H1 (cell line): ENCODE data around the gene ZFYVE27. TPM values are rescaled to one million over a fixed set of nuclear protein-coding genes. Genes with fewer than 3 reads are reported as not detected.

Experiments used
- CTCF ChIA-PET: fragments of 300-600 bp; sonication (Branson Sonifier 250); formaldehyde crosslinking; loops from one replicate; lab custom pipeline; 2021; ENCODE audit not compliant: partially characterized antibody; lab: Charles Lee
- POLR2A ChIA-PET: fragments of 300-600 bp; sonication (Branson Sonifier 250); formaldehyde crosslinking; loops from one replicate; lab custom pipeline; 2021; ENCODE audit warnings: inconsistent platforms; ENCODE audit not compliant: partially characterized antibody; lab: Charles Lee
- DNase-seq, 2 experiments: peaks; one replicate each; pipeline versions ENCODE4 v3.0.0 to v3.0.0-alpha.2; 2010 to 2022; ENCODE audit warnings: low spot score in 2 of 2, low read depth in 1 of 2, mixed read lengths in 1 of 2
- FAIRE-seq: peaks from 2 replicates; lab custom pipeline; 2011; peaks lifted over from hg19 to GRCh38; lab: Jason Lieb, UNC
- H2AFZ ChIP-seq: 2 replicates; pipeline ENCODE4 v1.8.1; 2012; ENCODE audit warnings: low read length, inconsistent platforms
- H2AK5ac ChIP-seq: 2 replicates; pipeline ENCODE4 v1.6.1; 2013; ENCODE audit warnings: low read depth, low read length
- H2BK120ac ChIP-seq: replicated peaks from 2 replicates; pipeline ENCODE3; 2013; ENCODE audit warnings: low read depth, low read length, inconsistent platforms
- H2BK12ac ChIP-seq: 2 replicates; pipeline ENCODE4 v1.6.1; 2013; ENCODE audit warnings: low read depth, low read length
- H2BK15ac ChIP-seq: 2 replicates; pipeline ENCODE4 v1.6.1; 2013; ENCODE audit warnings: low read length
- H2BK20ac ChIP-seq: 2 replicates; pipeline ENCODE4 v1.6.1; 2013; ENCODE audit warnings: low read length
- H2BK5ac ChIP-seq: 2 replicates; pipeline ENCODE4 v1.6.1; 2013; ENCODE audit warnings: low read depth, low read length
- H3K14ac ChIP-seq: 2 replicates; pipeline ENCODE4 v1.6.1; 2013; ENCODE audit warnings: inconsistent platforms; ENCODE audit not compliant: insufficient read length
- H3K18ac ChIP-seq: 2 replicates; pipeline ENCODE4 v1.6.1; 2013; ENCODE audit warnings: low read length; ENCODE audit errors: extremely low read depth
- H3K23ac ChIP-seq: 2 replicates; pipeline ENCODE4 v1.6.1; 2013; ENCODE audit warnings: inconsistent platforms; ENCODE audit not compliant: insufficient read length
- H3K23me2 ChIP-seq: 2 replicates; pipeline ENCODE4 v1.6.1; 2013; ENCODE audit warnings: low read depth, low read length
- H3K27ac ChIP-seq: 2 replicates; pipeline ENCODE4 v1.6.1; 2011; ENCODE audit warnings: low read depth, low read length, inconsistent platforms
- H3K27me3 ChIP-seq, 4 experiments: replicated peaks in 1 of 4; 1 replicate in 1 of 4; 2 replicates in 3 of 4; pipeline versions ENCODE4 v1.6.1 to v1.8.1; 2011 to 2013; ENCODE audit warnings: low read length in 3 of 4, mild to moderate bottlenecking in 3 of 4, inconsistent platforms in 2 of 4, mixed read lengths in 2 of 4, moderate library complexity in 1 of 4; ENCODE audit not compliant: control insufficient read depth in 3 of 4, insufficient read depth in 3 of 4; ENCODE audit errors: extremely low read depth in 1 of 4
- H3K36me3 ChIP-seq, 4 experiments: 2 replicates each; pipeline versions ENCODE4 v1.6.1 to v1.8.1; 2011 to 2013; ENCODE audit warnings: mild to moderate bottlenecking in 4 of 4, low read length in 3 of 4, moderate library complexity in 2 of 4, control low read depth in 1 of 4, inconsistent platforms in 1 of 4; ENCODE audit not compliant: insufficient read depth in 4 of 4, control insufficient read depth in 2 of 4
- H3K4ac ChIP-seq: replicated peaks from 2 replicates; pipeline ENCODE3; 2013; ENCODE audit warnings: low read length, low read depth, mixed read lengths, inconsistent platforms; ENCODE audit not compliant: insufficient read length
- H3K4me1 ChIP-seq, 4 experiments: replicated peaks in 1 of 4; 1 replicate in 1 of 4; 2 replicates in 3 of 4; pipeline versions ENCODE4 v1.6.1 to v1.8.1; 2011 to 2013; ENCODE audit warnings: low read length in 3 of 4, inconsistent platforms in 2 of 4, mixed read lengths in 1 of 4; ENCODE audit not compliant: insufficient read depth in 4 of 4, control insufficient read depth in 3 of 4
- H3K4me2 ChIP-seq, 2 experiments: 2 replicates each; pipeline versions ENCODE4 v1.6.1 to v1.8.1; 2011 to 2013; ENCODE audit warnings: low read depth in 2 of 2, low read length in 2 of 2, control low read depth in 1 of 2, inconsistent platforms in 1 of 2, mild to moderate bottlenecking in 1 of 2; ENCODE audit not compliant: insufficient read depth in 1 of 2
- H3K4me3 ChIP-seq, 4 experiments: fragments of 200-600, 300-600 bp in 1 of 4; sonication (generic), shearing (Covaris generic), sonication (Bioruptor Twin) in 1 of 4; 2 replicates each; pipeline versions ENCODE4 v1.5.1 to v1.8.1; 2011 to 2016; ENCODE audit warnings: low read length in 4 of 4, low read depth in 3 of 4, control low read depth in 2 of 4, inconsistent platforms in 2 of 4, mild to moderate bottlenecking in 2 of 4, mixed read lengths in 1 of 4, moderate library complexity in 1 of 4; ENCODE audit not compliant: insufficient read depth in 2 of 4; ENCODE audit errors: extremely low read depth in 1 of 4
- H3K56ac ChIP-seq: replicated peaks from 2 replicates; pipeline ENCODE3; 2013; ENCODE audit warnings: low read depth, mild to moderate bottlenecking, mixed read lengths, low read length, inconsistent platforms; ENCODE audit not compliant: insufficient read length
- H3K79me1 ChIP-seq: 2 replicates; pipeline ENCODE4 v1.6.1; 2013; ENCODE audit warnings: low read depth, low read length, control low read depth
- H3K79me2 ChIP-seq, 2 experiments: 2 replicates each; pipeline versions ENCODE4 v1.6.1 to v1.8.1; 2012 to 2013; ENCODE audit warnings: low read length in 2 of 2, mild to moderate bottlenecking in 2 of 2, inconsistent platforms in 1 of 2; ENCODE audit not compliant: insufficient read depth in 2 of 2, control insufficient read depth in 1 of 2
- H3K9ac ChIP-seq, 4 experiments: replicated peaks in 1 of 4; 1 replicate in 1 of 4; 2 replicates in 3 of 4; pipeline versions ENCODE4 v1.6.1 to v1.8.1; 2011 to 2013; ENCODE audit warnings: low read depth in 3 of 4, low read length in 3 of 4, control low read depth in 2 of 4, mild to moderate bottlenecking in 2 of 4, moderate library complexity in 2 of 4, inconsistent platforms in 1 of 4; ENCODE audit errors: extremely low read depth in 1 of 4
- H3K9me3 ChIP-seq, 2 experiments: 2 replicates each; pipeline versions ENCODE4 v1.6.1 to v1.8.1; 2012 to 2013; ENCODE audit warnings: mild to moderate bottlenecking in 2 of 2, moderate library complexity in 2 of 2, control low read depth in 1 of 2, inconsistent platforms in 1 of 2, low read depth in 1 of 2, low read length in 1 of 2, mixed read lengths in 1 of 2; ENCODE audit not compliant: insufficient read depth in 2 of 2
- H4K20me1 ChIP-seq, 2 experiments: replicated peaks in 1 of 2; 2 replicates each; pipeline versions ENCODE3 to v1.8.1; 2011 to 2013; ENCODE audit warnings: inconsistent platforms in 2 of 2, low read length in 2 of 2, mild to moderate bottlenecking in 1 of 2; ENCODE audit not compliant: insufficient read depth in 2 of 2, control insufficient read depth in 1 of 2
- H4K5ac ChIP-seq: 2 replicates; pipeline ENCODE4 v1.6.1; 2013; ENCODE audit warnings: low read length, low read depth, mixed read lengths, inconsistent platforms; ENCODE audit not compliant: insufficient read length
- H4K8ac ChIP-seq: 2 replicates; pipeline ENCODE4 v1.8.0; 2013; ENCODE audit warnings: mild to moderate bottlenecking, moderate library complexity, low read length, inconsistent platforms; ENCODE audit not compliant: insufficient read depth; ENCODE audit errors: extremely low read depth
- H4K91ac ChIP-seq: replicated peaks from 2 replicates; pipeline ENCODE3; 2013; ENCODE audit warnings: low read length, mixed read lengths, inconsistent platforms; ENCODE audit not compliant: insufficient read length
- BCL11A ChIP-seq, 2 experiments: IDR thresholded peaks; one replicate each; pipeline ENCODE4 v1.6.1; 2011; ENCODE audit warnings: low read depth in 2 of 2, low read length in 2 of 2, mild to moderate bottlenecking in 2 of 2
- BRCA1 ChIP-seq: IDR thresholded peaks from 2 replicates; pipeline ENCODE4 v1.6.1; 2012; ENCODE audit warnings: low read depth, low read length, improper control_type of control experiment
- CTBP2 ChIP-seq: IDR thresholded peaks from 2 replicates; pipeline ENCODE4 v1.7.0; 2011; ENCODE audit warnings: borderline replicate concordance, mild to moderate bottlenecking, moderate library complexity, mixed read lengths, low read length; ENCODE audit not compliant: insufficient read depth, insufficient read length
- CTCF ChIP-seq, 3 experiments: IDR thresholded peaks; 1 replicate in 2 of 3; 2 replicates in 1 of 3; pipeline versions ENCODE4 v1.5.1 to v1.6.1; 2011; ENCODE audit warnings: low read length in 3 of 3, mild to moderate bottlenecking in 3 of 3, inconsistent platforms in 2 of 3, low read depth in 1 of 3, moderate library complexity in 1 of 3; ENCODE audit not compliant: insufficient read depth in 1 of 3; ENCODE audit errors: control extremely low read depth in 1 of 3
- JUN ChIP-seq: IDR thresholded peaks from 2 replicates; pipeline ENCODE4 v1.6.1; 2011; ENCODE audit warnings: low read depth, mild to moderate bottlenecking, improper control_type of control experiment, low read length
- MAX ChIP-seq: IDR thresholded peaks from 2 replicates; pipeline ENCODE4 v1.6.1; 2012; ENCODE audit warnings: inconsistent platforms
- POU5F1 ChIP-seq: IDR thresholded peaks from 2 replicates; pipeline ENCODE4 v1.6.1; 2011; ENCODE audit warnings: low read depth, mild to moderate bottlenecking, low read length, moderate library complexity
- SRF ChIP-seq: IDR thresholded peaks from 2 replicates; pipeline ENCODE4 v1.6.1; 2011; ENCODE audit warnings: mild to moderate bottlenecking, low read depth, low read length, moderate library complexity
- TAF7 ChIP-seq: optimal IDR thresholded peaks from 2 replicates; pipeline ENCODE3; 2011; ENCODE audit warnings: low read depth, mild to moderate bottlenecking, inconsistent platforms, low read length, moderate library complexity, borderline replicate concordance
- WGBS, 2 experiments: shearing (Covaris generic) in 1 of 2; methylation state at CpG; one replicate each; pipeline versions ENCODE4 v1.1.6 to v1.1.7; 2013 to 2015; ENCODE audit warnings: low lambda C conversion rate in 2 of 2, mixed read lengths in 2 of 2, inconsistent platforms in 1 of 2, low coverage in 1 of 2, missing lambda C conversion rate in 1 of 2; ENCODE audit not compliant: insufficient replicate concordance in 2 of 2, insufficient coverage in 1 of 2, insufficient read length in 1 of 2; ENCODE audit errors: extremely low coverage in 1 of 2, missing lambda C conversion rate in 1 of 2; 5-methylcytosine and 5-hydroxymethylcytosine counted together
- polyA plus RNA-seq, 7 experiments: library from polyadenylated mRNA; depleted of rRNA in 3 of 7; stranded (reverse) in 5 of 7; unstranded in 2 of 7; fragments of >200 nt in 5 of 7; fragments of 200-250 nt in 2 of 7; gene quantifications; 1 replicate in 5 of 7; 2 replicates in 1 of 7; 4 replicates in 1 of 7; pipeline versions ENCODE4 v1.2.1 to v1.2.3, GENCODE V29; 2011 to 2013; ENCODE audit warnings: missing spikeins in 2 of 7, mixed read lengths in 2 of 7
- total RNA-seq: library from RNA; stranded (reverse); fragmentation: NEBNext Ultra II Directional; extraction: Animal tissue kit (Norgen Biotek cat#: 25700); gene quantifications from 2 replicates; pipeline ENCODE4 v1.2.1, GENCODE V29; 2021

The ZFYVE27 gene
- total and polyA plus RNA-seq, 2 of the 8 experiments (the other 6 are each of a cell fraction or from before 2014, with no cell fraction given) = 16.6 to 19.8 TPM

- Histone ChIP-seq H4K5ac (no peak overlapping the region), H3K9ac (no peak overlapping the region), H3K4ac (no peak overlapping the region), H2BK12ac (no peak overlapping the region), H3K4me1 (peaks cover 0 to 2% (median 0%) of the 10 kb centered on the region in 4 experiments; a peak in 2 of 7 replicates), H3K14ac (no peak overlapping the region), H3K79me1 (no peaks in the 10 kb centered on the region), H2BK120ac (no peak overlapping the region), H2AK5ac (no peak overlapping the region), H3K27me3 (no peaks in the 10 kb centered on the region), H3K4me2 (no peak overlapping the region), H2BK20ac (no peak overlapping the region), H3K4me3 (no peak overlapping the region), H4K8ac (no peak overlapping the region), H2BK5ac (no peak overlapping the region), H3K9me3 (no peaks in the 10 kb centered on the region), H2BK15ac (no peak overlapping the region), H3K23ac (no peak overlapping the region), H3K27ac (no peak overlapping the region), H4K91ac (no peak overlapping the region), H3K56ac (no peak overlapping the region), H4K20me1 (no peaks in the 10 kb centered on the region), H3K79me2 (no peaks in the 10 kb centered on the region), H3K36me3 (no peaks in the 10 kb centered on the region), H2AFZ (no peak overlapping the region), H3K18ac (no peak overlapping the region), H3K23me2 (no peaks in the 10 kb centered on the region)
- ChIA-PET POLR2A (interaction anchor here (1.1 to 2.9 kb wide), 3 partner anchors 11 to 19 kb away, joined by 6 to 13 read pairs (median 8); partner anchors contain the start of gene AVPI1), CTCF (interaction anchor here (0.7 to 20.9 kb wide), 10 partner anchors 12 to 166 kb away, joined by 3 to 773 read pairs (median 12); partner anchors contain the start of genes AVPI1, MARVELD1 and ZFYVE27)
- FAIRE-seq = no peak
- WGBS, 2 experiments = 83% methylated on average over 7 of the region's 7 CpGs; no CpG with 5 or more reads in 1 of the 2 experiments
- no peak for DNase-seq
- no peak for TF ChIP-seq JUN
- no peak for TF ChIP-seq BCL11A (IDR thresholded peaks at IDR 0.05; ENCODE audit: low read depth in 2 of 2, low read length in 2 of 2)
- no peak for TF ChIP-seq SRF
- TF ChIP-seq TAF7 = no peak
- no peak for TF ChIP-seq CTCF (IDR thresholded peaks at IDR 0.05; ENCODE audit: control extremely low read depth in 1 of 3, insufficient read depth in 1 of 3, low read depth in 1 of 3, low read length in 3 of 3)
- TF ChIP-seq MAX = no peak
- no peak for TF ChIP-seq POU5F1
- TF ChIP-seq CTBP2 = no peak
- TF ChIP-seq BRCA1 = no peak
Observed at GRCh38 chr10:97703398-97704067, 33.4 kb upstream of the ZFYVE27 start.
